ENCODE measurements around the gene MPP3.
A peak's percentile ranks its signal among the peaks of the same experiment; 100 is the strongest.

MPP3 gene, protein sequence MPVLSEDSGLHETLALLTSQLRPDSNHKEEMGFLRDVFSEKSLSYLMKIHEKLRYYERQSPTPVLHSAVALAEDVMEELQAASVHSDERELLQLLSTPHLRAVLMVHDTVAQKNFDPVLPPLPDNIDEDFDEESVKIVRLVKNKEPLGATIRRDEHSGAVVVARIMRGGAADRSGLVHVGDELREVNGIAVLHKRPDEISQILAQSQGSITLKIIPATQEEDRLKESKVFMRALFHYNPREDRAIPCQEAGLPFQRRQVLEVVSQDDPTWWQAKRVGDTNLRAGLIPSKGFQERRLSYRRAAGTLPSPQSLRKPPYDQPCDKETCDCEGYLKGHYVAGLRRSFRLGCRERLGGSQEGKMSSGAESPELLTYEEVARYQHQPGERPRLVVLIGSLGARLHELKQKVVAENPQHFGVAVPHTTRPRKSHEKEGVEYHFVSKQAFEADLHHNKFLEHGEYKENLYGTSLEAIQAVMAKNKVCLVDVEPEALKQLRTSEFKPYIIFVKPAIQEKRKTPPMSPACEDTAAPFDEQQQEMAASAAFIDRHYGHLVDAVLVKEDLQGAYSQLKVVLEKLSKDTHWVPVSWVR

DNA sequence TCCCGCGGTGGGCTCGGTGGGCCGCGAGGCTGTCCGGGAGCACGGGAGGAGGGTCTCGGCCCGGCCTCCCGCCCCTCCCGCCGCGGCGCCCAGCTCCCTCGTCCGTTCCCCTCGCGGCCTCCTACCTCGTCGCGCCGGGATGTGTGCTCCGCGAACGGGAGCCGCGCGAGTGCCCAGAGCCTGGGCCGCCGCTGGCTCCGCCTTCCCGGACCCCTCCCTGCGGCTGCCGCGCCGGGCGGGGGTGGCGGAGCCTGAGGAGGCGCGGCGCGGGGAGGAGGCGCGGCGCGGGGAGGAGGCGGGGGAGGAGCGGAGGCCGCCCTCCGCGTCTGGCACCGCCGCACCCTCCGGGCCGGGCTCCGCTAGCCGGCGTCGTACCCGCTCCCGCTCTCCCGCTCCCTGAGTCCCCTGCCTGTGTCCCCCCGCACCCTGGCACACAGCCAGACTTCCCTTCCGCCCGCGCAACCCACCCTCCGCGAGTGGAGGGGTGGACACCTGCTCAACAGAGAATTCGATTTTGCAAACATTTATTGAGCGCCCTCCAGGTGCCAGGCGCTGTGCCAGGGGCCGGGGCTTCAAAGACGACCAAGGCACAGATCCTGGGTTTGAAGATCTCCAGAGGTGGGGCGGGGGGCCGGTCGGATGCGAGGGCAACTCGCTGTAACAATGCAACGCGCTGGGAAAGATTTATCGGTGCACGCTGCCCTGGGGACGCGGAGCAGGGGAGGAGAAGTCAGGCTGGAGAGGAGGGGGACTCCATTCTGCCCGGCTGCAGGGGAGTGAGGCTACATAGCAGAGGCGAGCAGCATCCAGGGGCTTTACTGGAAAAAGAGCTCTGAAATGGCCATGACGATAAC is at the start of gene MPP3:
Gene MPP3, minus strand, starts transcription at position 171 of the 854 bp plus-strand sequence. CDS start 1,240 bp downstream, outside the sequence.
- H3K4me3 Mint-ChIP-seq = peak within 1 kb of the TSS; percentile 72
- H3K27ac Mint-ChIP-seq = no peak within 1 kb of the TSS
- H3K9me3 Mint-ChIP-seq = no peaks in the 10 kb centered on the region
- peaks cover 31% of the 10 kb centered on the region for H3K4me1 Mint-ChIP-seq
- ATAC-seq (peak; percentile 68), DNase-seq (ENCODE audit: low spot score in 2 of 2) (no peak)
- H3K36me3 Mint-ChIP-seq = no peaks in the 10 kb centered on the region

DNA sequence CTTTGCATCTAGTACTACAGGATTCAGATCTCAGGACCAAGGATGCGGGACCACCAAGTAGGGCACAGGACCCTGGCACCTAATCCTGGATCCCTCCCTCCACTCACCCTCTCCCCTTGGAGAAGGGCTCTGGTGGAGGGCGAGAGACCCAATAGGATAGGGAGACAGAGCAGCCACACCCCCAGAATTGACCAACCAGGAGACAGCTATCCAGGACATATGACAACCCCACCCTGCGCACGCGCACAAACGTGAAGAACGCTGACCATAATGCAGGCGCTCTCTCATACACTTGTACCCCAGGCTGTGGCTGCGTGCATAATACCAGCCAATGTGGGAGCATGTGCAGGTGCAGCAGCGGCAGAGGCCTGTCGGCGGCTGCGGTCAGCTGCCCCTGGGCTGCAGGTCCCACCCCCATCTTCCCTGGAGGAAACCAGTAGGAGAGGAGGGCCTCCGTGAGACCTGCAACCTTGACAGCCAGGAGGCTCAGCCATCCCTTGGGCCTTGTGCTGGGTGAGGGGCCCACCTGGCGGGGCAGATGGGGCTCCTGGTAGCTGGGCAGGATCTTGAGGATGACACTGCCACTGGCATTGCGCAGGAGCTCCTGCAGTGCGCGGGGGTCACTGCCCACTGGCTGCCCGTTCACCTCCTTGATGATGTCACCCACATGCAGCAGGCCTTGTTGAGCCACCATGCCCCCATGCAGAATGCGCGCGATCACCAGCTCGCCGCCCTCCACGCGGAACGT is 49.0 kb upstream of the MPP3 start:
- no peak for DNase-seq (ENCODE audit: low spot score in 2 of 2)
- no peak for ATAC-seq
- Mint-ChIP-seq H3K4me1 (peaks cover 8% of the 10 kb centered on the region), H3K4me3 (no peak overlapping the region), H3K27ac (no peak overlapping the region), H3K9me3 (no peaks in the 10 kb centered on the region), H3K36me3 (no peaks in the 10 kb centered on the region)

DNA sequence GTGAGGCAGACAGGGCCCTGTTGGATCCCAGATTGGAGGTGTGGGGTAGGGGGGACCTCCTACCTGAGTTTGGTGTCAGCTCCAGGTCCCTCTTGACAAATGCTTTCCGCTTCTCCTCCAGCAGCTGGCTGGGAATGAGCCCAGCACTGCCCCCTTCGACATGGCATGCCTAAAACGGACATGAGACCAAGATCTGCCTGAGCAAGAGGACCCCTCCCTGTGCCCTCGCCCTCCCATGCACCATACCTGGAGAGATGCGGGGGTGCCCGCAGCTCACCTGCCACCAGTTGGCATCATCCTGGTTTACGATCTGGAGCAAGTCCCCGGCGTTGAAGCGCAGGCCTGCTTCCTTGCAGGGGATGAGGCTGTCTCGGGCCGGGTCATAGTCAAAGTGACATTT is 48.2 kb upstream of the MPP3 start:
- Mint-ChIP-seq H3K9me3 (no peaks in the 10 kb centered on the region), H3K4me3 (no peak overlapping the region), H3K36me3 (no peaks in the 10 kb centered on the region), H3K27ac (no peak overlapping the region), H3K4me1 (peaks cover 8% of the 10 kb centered on the region)
- no peak for ATAC-seq
- DNase-seq (ENCODE audit: low spot score in 2 of 2) = no peak

DNA sequence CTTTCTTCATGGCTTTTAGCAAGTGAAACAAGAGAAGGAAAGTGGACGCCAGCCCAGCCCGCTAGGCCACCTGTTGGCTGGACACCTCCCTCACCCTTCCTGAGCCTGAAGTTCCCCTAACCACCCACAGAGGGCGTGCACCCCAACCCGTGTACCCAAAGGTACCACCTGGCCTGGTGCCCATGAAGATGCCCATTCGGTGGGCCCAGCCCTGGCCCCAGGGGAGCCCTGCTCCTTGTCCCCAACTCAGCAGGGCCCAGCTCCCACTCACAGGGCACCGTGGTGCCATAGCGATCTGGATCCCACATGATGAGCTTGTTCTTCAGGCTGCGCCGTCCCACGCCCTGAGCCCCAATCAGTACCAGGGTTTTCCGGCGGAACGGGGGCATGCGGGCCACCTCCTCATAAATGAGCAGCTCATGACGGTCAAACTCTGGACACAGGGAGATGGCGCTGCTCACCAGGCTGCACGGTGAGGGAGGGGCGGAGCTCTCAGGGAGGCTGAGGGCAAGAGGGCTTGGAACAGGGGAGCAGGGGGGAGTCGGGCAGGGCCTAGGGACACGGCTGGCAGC is 47.6 kb upstream of the MPP3 start:
- ATAC-seq = peak; percentile 42
- no peak overlapping the region for H3K4me3 Mint-ChIP-seq
- H3K4me1 Mint-ChIP-seq = peaks cover 8% of the 10 kb centered on the region
- no peaks in the 10 kb centered on the region for H3K36me3 Mint-ChIP-seq
- H3K27ac Mint-ChIP-seq = no peak overlapping the region
- DNase-seq (ENCODE audit: low spot score in 2 of 2) = peak; percentile 35 to 69
- no peaks in the 10 kb centered on the region for H3K9me3 Mint-ChIP-seq

DNA sequence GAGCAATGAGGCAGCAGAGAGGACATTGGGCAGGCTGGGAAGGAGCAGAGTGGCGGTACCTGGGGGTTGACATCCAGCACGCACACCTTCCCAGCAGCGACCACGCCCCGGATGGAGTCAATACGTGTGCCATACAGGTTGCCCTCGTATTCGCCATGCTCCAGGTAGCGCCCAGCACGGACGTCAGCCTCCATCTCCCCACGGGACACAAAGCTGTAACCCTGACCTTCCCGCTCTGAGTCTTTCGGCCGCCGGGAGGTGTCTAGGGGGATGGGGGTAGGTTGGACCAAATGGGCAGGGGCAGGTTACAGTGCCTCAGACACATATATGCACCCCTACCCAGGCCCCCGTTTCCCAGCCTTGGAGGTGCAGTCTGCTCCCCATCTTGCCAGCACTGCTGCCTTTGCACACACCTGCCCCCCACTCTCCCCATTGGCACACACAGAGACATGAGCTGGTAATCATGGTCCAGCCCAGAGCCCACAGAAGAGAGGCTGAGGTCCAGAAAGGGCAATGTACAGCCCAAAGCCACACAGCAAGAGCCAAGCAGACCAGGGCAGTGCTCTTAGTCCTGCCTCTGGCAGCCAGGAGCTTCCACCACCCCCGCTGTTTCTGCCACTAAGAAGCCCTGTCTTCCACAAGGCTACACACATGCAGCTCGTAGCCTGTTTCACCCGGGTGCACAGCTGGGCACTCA is 46.9 kb upstream of the MPP3 start:
- no peak for DNase-seq (ENCODE audit: low spot score in 2 of 2)
- no peaks in the 10 kb centered on the region for H3K9me3 Mint-ChIP-seq
- no peak for ATAC-seq
- peaks cover 8% of the 10 kb centered on the region for H3K4me1 Mint-ChIP-seq
- H3K36me3 Mint-ChIP-seq = no peaks in the 10 kb centered on the region
- no peak overlapping the region for H3K4me3 Mint-ChIP-seq
- no peak overlapping the region for H3K27ac Mint-ChIP-seq

DNA sequence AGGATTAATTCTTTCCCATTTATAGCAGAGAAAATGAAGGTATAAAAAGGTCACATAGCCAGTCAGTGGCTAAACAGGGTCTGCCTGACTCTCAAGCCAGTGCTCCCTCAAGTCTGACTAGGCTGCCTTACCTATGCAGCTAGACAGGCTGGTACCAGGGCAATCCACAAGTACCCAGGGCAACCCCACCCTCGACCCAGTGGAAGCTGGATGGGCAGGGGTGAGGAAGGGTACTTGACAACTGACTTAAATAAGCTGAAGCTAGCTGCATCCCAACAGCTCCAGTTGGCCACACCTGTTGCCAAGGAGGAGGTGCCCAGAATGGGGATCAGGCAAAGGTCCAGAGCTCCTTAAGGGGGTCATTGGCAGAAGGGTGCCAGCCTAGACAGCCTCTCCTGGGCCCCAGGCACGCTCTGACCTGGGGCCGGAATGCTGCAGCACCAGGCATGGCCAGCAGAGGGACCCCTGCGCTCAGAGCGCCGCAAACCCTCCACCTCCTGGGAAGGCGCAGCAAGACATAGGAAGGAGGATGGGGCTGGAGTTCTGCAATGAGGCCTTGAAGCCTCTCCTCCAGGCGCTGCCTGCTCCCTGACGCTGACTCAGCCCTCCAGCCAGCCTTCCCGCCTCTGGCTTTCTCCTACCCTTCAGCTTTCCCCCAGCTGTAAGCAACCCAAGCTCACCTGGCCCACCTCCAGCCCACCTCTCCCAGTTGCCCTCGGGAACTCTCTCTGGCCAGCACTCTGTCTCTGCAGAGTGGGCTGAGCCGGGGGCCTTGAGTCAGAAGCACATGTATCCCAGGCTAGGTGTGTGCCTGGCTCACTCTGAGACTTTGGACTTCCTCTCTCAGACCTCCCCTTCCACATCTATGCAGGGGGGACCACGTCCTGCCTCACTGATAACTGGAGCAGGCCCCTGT is 45.6 kb upstream of the MPP3 start:
- Mint-ChIP-seq H3K27ac (no peak overlapping the region), H3K4me1 (peaks cover 8% of the 10 kb centered on the region), H3K4me3 (no peak overlapping the region), H3K9me3 (no peaks in the 10 kb centered on the region), H3K36me3 (no peaks in the 10 kb centered on the region)
- ATAC-seq (peak; percentile 76), DNase-seq (ENCODE audit: low spot score in 2 of 2) (peak; percentile 71 to 85)

DNA sequence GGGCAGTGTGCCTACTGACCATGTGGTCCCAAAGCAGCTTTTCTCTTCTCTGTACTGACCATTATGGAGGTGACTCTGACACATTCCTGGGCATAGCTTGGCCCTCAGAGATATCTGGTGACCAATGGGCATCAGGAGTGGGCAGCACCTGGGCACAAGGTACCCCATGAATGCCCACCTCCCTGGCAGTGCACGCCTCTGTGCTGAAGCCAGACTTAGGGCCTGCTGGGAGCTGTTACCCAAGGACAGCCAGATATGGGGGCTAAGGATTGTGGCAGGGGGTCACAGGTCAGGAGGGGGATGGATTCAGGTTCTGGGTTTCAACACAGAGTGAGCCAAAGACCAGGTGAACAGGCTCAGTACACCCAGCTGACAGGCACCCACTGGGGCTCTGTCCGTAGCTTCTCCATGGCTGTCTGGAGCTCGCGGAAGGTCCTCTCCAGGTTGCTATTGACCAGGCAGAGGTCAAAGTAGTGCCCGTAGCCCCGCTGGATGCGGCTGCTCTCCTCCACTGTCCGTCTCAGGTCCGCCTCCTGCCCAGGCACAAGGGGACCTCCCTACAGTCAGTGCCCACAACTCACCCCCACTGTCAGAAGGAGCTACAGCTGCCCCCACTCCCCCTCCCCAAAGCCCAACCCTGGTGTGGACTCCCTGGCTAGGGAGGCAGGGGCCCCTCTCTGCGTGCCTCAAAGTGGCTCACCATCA is 44.7 kb upstream of the MPP3 start:
- H3K27ac Mint-ChIP-seq = no peak overlapping the region
- H3K9me3 Mint-ChIP-seq = no peaks in the 10 kb centered on the region
- ATAC-seq = no peak
- no peaks in the 10 kb centered on the region for H3K36me3 Mint-ChIP-seq
- DNase-seq (ENCODE audit: low spot score in 2 of 2) = no peak
- peaks cover 8% of the 10 kb centered on the region for H3K4me1 Mint-ChIP-seq
- H3K4me3 Mint-ChIP-seq = no peak overlapping the region

DNA sequence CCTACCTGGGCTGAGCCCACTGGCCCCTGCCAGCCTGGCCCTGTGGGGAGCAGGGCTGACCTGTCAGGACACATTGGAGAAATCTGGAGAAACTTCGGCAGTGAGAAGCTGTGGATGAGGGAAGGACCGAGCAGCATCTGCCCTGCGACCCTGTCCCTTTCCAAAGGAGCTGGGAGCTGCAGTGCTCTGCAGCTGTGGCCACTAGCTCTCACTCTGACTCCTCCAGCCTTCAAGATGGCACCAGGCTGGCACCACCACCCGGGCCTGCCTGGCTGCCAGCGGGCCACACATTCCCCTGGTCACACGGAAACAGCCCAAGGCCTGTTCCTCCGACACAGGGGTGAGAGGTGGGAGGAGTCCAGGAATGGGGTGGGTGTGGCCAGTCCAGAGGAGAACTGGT is 44.1 kb upstream of the MPP3 start:
- Mint-ChIP-seq H3K27ac (no peak overlapping the region), H3K36me3 (no peaks in the 10 kb centered on the region), H3K4me3 (no peak overlapping the region), H3K9me3 (no peaks in the 10 kb centered on the region), H3K4me1 (peaks cover 8% of the 10 kb centered on the region)
- DNase-seq (ENCODE audit: low spot score in 2 of 2) (no peak), ATAC-seq (no peak)

DNA sequence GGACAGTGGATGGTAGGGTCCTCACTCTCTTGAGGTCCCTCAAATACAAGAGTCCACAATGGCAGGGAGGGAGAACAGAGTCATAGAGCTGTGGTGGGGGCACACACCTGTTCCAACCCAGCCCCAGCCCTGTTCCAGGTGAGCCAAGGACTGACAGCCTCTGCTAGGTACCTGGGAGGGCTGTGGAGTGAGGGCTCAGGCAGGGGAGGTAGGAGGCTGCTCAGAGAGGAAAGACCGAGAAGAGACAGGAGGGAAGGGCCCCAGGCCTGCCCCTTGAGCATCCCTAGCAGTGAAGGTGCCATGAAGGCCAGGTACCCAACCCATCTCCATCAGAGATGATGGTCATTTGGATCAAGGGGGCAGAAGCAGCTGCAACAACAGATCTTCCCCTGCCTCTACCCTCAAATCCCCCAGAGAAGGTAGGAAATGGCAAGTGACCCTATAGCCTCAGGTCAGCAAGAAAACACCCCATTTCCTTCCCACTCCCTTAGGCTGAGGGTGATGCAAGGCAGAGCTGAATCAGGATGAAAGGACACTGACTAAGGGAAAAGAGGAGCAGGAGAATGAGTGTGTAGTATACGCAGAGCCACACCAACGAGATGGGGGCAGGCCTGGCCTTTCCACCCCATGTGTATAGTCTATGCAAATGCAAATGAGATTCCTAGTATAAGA is 42.7 kb upstream of the MPP3 start:
- Mint-ChIP-seq H3K27ac (peak overlapping the region; percentile 43), H3K4me1 (peaks cover 8% of the 10 kb centered on the region), H3K4me3 (no peak overlapping the region), H3K36me3 (no peaks in the 10 kb centered on the region), H3K9me3 (no peaks in the 10 kb centered on the region)
- DNase-seq (ENCODE audit: low spot score in 2 of 2) (no peak), ATAC-seq (no peak)

DNA sequence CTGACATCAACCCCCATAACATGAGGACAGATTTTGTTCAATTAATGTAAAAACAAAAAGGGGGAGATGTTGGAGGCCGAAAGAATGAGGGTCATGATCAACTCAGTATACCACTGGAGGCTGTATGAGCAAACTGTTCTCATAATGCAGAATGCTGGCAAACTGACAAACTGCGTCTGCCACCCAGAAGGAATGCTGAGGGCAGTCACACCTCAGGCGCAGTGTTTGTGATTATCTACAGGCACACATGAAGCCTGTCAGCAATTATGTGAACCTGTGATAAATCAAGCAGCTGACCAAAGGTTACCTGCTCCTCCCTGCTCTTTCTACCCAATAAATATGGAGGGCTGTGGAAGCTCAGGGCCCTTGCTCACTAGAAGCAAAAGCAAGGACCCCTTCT is 41.3 kb upstream of the MPP3 start:
- ATAC-seq (no peak), DNase-seq (ENCODE audit: low spot score in 2 of 2) (no peak)
- no peaks in the 10 kb centered on the region for H3K36me3 Mint-ChIP-seq
- H3K9me3 Mint-ChIP-seq = no peaks in the 10 kb centered on the region
- no peak overlapping the region for H3K27ac Mint-ChIP-seq
- H3K4me1 Mint-ChIP-seq = peaks cover 7% of the 10 kb centered on the region
- no peak overlapping the region for H3K4me3 Mint-ChIP-seq

DNA sequence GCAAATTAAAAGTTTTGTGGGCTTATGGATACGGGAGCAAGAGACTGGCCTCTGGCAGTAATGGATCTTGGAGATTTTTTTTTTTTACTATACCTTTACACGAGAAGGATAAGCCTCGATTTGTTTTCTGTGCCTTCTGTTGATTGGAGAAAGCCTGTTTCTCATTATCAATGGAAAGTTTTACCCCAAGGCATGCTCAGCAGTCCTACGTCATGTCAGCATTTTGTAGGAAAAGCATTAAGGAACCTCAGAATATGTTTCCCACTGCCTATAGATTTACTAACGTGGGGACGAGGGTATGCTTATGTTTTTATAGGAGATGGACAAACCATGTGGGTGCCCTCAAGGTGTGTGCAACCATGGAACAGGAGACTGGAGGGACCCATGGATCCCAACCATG is 40.9 kb upstream of the MPP3 start:
- DNase-seq (ENCODE audit: low spot score in 2 of 2) = no peak
- H3K9me3 Mint-ChIP-seq = no peaks in the 10 kb centered on the region
- H3K27ac Mint-ChIP-seq = no peak overlapping the region
- peaks cover 2% of the 10 kb centered on the region for H3K4me1 Mint-ChIP-seq
- no peak overlapping the region for H3K4me3 Mint-ChIP-seq
- no peak for ATAC-seq
- no peaks in the 10 kb centered on the region for H3K36me3 Mint-ChIP-seq

DNA sequence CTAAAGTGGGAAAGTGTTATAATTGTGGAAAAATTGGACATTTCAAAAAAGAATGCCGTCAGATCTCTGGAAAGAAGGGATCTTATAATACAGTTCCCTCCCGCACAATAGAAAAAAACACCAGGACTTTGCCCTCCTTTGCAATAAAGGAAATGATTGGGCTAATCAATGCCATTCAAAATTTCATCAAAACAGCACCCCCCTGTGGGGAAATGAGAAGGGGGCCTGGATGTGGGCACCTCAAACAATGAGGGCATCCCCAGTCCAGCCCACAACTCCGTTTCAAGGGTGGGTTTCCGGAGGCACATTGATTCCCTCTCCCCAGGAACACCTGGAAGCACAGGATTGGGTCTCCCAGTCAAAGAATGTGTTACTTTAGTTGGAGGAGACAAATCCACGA is 40.1 kb upstream of the MPP3 start:
- H3K36me3 Mint-ChIP-seq = no peaks in the 10 kb centered on the region
- no peaks in the 10 kb centered on the region for H3K9me3 Mint-ChIP-seq
- H3K27ac Mint-ChIP-seq = no peak overlapping the region
- ATAC-seq (no peak), DNase-seq (ENCODE audit: low spot score in 2 of 2) (no peak)
- H3K4me3 Mint-ChIP-seq = no peak overlapping the region
- H3K4me1 Mint-ChIP-seq = no peaks in the 10 kb centered on the region
